Ovary (tissue), 3 donors: ENCODE measurements around the gene SERTAD4.

Experiments used
- EP300 ChIP-seq: sonication (generic); formaldehyde crosslinking; IDR thresholded peaks from one replicate; pipeline ENCODE4 v1.6.1; 2017; ENCODE audit warnings: antibody characterized with exemption
- TF ChIP-seq, protein P1 (sequence below), 3 donors: fragments of 450-650 bp in 2 of 3; fragments of 200-600 bp in 1 of 3; IDR thresholded peaks; one replicate each; pipeline versions ENCODE4 v1.5.1 to v1.8.0; 2016 to 2022; ENCODE audit warnings: antibody characterized with exemption in 3 of 3, mild to moderate bottlenecking in 1 of 3
- donor health status: DM: no; HTN: no; CAD: no.

DNA sequence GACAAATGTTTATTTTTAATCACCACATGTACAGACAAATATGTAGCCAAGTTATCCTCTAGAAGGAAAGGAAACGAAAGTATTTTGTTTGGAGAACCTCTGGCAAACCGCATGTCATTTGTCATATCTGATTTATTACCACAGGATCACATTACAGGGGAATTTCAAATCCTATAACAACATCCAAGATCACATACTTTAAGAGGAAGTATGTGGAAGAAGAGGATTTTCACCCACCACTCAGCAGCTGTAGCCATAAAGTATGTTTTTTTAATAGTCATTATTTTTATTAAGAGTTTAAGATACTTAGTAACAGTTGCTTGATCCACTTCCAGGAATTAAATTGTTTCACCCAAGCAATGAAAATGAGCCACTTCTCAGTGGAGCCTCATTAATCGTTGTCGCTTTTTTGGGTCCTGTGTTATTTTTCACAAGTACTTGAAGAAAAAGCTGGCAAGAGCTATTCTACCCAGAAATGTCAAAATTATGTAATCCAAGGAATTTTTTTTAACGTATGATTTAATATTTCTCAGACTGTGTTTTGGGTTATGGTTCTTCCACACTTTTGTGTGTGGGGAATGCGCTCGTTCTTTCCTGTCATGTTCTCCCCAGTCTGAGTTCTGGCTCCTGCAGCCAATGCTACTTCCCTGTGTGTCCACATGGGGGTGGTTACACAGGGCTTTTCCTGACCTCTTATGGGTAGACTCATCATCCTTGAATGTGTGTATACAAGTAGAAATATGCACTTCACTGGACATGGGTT, 6.9 kb downstream of the SERTAD4 start:
- TF ChIP-seq, protein P1, sequence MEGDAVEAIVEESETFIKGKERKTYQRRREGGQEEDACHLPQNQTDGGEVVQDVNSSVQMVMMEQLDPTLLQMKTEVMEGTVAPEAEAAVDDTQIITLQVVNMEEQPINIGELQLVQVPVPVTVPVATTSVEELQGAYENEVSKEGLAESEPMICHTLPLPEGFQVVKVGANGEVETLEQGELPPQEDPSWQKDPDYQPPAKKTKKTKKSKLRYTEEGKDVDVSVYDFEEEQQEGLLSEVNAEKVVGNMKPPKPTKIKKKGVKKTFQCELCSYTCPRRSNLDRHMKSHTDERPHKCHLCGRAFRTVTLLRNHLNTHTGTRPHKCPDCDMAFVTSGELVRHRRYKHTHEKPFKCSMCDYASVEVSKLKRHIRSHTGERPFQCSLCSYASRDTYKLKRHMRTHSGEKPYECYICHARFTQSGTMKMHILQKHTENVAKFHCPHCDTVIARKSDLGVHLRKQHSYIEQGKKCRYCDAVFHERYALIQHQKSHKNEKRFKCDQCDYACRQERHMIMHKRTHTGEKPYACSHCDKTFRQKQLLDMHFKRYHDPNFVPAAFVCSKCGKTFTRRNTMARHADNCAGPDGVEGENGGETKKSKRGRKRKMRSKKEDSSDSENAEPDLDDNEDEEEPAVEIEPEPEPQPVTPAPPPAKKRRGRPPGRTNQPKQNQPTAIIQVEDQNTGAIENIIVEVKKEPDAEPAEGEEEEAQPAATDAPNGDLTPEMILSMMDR (IDR thresholded peaks at IDR 0.05) = no peak
- TF ChIP-seq EP300 = no peak
